Ishikawa (cell line): ENCODE measurements around the gene KIAA0040.

Experiments used
- CEBPB ChIP-seq: IDR thresholded peaks from 2 replicates; pipeline ENCODE4 v1.6.1; 2012
- CREB1 ChIP-seq: IDR thresholded peaks from 2 replicates; pipeline ENCODE4 v1.6.1; 2012; ENCODE audit warnings: low read depth
- EGR1 ChIP-seq: IDR thresholded peaks from 2 replicates; pipeline ENCODE4 v1.6.1; 2012
- EP300 ChIP-seq: IDR thresholded peaks from 2 replicates; pipeline ENCODE4 v1.6.1; 2012; ENCODE audit warnings: borderline replicate concordance
- FOXM1 ChIP-seq: IDR thresholded peaks from 2 replicates; pipeline ENCODE4 v1.6.1; 2012; ENCODE audit warnings: low read depth, borderline replicate concordance
- MAX ChIP-seq: IDR thresholded peaks from 2 replicates; pipeline ENCODE4 v1.6.1; 2012
- NFIC ChIP-seq: IDR thresholded peaks from 2 replicates; pipeline ENCODE4 v1.6.1; 2012
- RAD21 ChIP-seq: IDR thresholded peaks from 2 replicates; pipeline ENCODE4 v1.6.1; 2012; ENCODE audit warnings: low read depth
- TAF1 ChIP-seq: IDR thresholded peaks from 2 replicates; pipeline ENCODE4 v1.6.1; 2012; ENCODE audit warnings: low read depth, mild to moderate bottlenecking
- TCF12 ChIP-seq: IDR thresholded peaks from 2 replicates; pipeline ENCODE4 v1.6.1; 2012; ENCODE audit warnings: low read depth
- TEAD4 ChIP-seq: IDR thresholded peaks from 2 replicates; pipeline ENCODE4 v1.6.1; 2012
- YY1 ChIP-seq: IDR thresholded peaks from 2 replicates; pipeline ENCODE4 v1.6.1; 2012; ENCODE audit warnings: low read depth
- ZBTB7A ChIP-seq: IDR thresholded peaks from 2 replicates; pipeline ENCODE4 v1.6.1; 2012; ENCODE audit warnings: low read depth
- TF ChIP-seq, protein P1 (sequence below): IDR thresholded peaks from 2 replicates; pipeline ENCODE4 v1.6.1; 2012; ENCODE audit warnings: low read depth, mild to moderate bottlenecking
- TF ChIP-seq, protein P2 (sequence below): IDR thresholded peaks from 2 replicates; pipeline ENCODE4 v1.6.1; 2012

KIAA0040 gene

DNA sequence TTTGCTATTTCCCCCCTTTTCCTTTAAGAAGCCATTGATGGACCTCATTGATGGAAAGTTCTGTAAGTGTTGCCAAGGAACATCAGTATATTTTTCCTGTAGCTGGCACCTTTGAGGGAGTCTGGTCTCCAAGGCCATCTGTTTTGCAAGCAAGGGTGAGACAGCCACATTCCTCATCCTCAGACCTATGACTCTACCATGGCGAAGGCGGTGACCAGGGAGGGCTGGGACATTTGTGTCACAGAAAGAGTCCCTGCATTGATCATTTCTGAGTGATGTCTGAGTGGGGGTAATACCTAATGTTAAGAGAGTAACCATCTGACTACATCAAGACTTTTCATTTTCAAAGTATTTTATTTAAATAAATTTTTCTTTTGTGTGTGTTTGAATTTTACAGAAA, 35.4 kb downstream of the KIAA0040 start:
- TF ChIP-seq, protein P1, sequence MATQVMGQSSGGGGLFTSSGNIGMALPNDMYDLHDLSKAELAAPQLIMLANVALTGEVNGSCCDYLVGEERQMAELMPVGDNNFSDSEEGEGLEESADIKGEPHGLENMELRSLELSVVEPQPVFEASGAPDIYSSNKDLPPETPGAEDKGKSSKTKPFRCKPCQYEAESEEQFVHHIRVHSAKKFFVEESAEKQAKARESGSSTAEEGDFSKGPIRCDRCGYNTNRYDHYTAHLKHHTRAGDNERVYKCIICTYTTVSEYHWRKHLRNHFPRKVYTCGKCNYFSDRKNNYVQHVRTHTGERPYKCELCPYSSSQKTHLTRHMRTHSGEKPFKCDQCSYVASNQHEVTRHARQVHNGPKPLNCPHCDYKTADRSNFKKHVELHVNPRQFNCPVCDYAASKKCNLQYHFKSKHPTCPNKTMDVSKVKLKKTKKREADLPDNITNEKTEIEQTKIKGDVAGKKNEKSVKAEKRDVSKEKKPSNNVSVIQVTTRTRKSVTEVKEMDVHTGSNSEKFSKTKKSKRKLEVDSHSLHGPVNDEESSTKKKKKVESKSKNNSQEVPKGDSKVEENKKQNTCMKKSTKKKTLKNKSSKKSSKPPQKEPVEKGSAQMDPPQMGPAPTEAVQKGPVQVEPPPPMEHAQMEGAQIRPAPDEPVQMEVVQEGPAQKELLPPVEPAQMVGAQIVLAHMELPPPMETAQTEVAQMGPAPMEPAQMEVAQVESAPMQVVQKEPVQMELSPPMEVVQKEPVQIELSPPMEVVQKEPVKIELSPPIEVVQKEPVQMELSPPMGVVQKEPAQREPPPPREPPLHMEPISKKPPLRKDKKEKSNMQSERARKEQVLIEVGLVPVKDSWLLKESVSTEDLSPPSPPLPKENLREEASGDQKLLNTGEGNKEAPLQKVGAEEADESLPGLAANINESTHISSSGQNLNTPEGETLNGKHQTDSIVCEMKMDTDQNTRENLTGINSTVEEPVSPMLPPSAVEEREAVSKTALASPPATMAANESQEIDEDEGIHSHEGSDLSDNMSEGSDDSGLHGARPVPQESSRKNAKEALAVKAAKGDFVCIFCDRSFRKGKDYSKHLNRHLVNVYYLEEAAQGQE = no peak
- no peak for TF ChIP-seq EGR1
- TF ChIP-seq TCF12 = no peak
- no peak for TF ChIP-seq FOXM1

GRCh38 chr1:175155936-175156335, 36.6 kb downstream of the KIAA0040 start:
- TF ChIP-seq, protein P1 = no peak
- TF ChIP-seq, protein P2, sequence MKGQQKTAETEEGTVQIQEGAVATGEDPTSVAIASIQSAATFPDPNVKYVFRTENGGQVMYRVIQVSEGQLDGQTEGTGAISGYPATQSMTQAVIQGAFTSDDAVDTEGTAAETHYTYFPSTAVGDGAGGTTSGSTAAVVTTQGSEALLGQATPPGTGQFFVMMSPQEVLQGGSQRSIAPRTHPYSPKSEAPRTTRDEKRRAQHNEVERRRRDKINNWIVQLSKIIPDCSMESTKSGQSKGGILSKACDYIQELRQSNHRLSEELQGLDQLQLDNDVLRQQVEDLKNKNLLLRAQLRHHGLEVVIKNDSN = no peak
- TF ChIP-seq TEAD4 = no peak
- TF ChIP-seq EGR1 = no peak
- TF ChIP-seq YY1 = no peak
- TF ChIP-seq CEBPB = no peak
- TF ChIP-seq FOXM1 = no peak
- no peak for TF ChIP-seq MAX
- no peak for TF ChIP-seq ZBTB7A
- no peak for TF ChIP-seq RAD21
- no peak for TF ChIP-seq TCF12
- no peak for TF ChIP-seq TAF1
- no peak for TF ChIP-seq CREB1
- no peak for TF ChIP-seq EP300
- TF ChIP-seq NFIC = no peak

DNA sequence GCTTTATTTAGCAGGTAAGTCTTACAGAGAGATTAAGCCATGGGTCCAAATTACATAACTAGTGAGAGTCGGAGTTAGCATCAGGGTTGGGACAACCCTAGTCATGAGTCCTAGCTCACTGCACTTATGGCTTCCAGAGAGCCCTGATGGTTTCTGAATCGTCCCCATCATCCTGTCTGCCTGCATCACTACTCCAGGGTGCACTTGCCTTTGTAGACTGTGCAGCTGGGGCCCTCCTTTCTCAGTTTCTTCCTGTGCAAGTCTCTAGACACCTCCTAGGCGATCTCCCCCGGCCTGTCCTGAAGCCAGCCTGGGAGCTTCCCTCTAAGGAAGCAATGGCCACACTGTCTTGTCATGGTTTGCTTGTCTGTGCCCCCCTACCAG, 37.1 kb downstream of the KIAA0040 start:
- TF ChIP-seq TAF1 (no peak), CEBPB (no peak), RAD21 (no peak)
- TF ChIP-seq, protein P2 = no peak

DNA sequence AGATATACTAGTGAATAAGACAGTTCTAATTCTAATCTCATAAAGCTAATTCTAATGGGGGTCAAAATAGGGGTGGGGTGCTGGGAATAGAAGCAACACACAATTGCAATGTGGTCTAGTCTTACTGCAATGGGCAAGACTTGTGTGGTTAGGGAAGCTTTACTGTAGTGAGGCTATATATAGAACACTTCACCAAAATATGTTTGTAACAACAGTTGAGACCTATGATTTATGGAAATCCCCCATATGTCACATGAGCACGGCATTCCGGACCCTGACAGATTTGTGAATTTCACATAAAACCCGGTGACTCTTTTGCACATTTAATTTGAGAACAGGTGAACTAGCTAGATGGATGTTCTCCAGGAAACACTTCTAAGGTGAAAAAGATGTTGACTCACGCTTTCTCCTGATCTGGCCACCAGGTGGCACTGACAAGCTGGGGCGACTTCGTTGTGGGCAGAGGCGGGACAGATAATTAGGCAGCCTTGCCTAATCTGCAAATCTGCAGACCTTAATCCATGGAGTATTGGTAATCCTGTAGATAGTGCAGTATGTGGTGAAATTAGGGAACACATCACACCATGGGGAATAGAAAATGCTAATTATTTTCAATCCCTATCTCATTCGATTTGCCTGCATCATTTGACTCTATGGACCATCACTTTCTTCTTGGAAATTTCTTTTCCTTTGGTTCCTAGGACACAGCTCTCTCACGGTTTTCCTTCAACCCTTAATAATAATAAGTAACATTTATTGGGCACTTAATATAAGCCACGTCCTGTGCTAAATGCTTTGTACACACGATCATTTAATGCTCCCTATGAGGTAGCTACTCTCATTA, 37.7 kb downstream of the KIAA0040 start:
- TF ChIP-seq NFIC (no peak), RAD21 (peak; percentile 85)

GRCh38 chr1:175152006-175152652, 40.4 kb downstream of the KIAA0040 start:
- TF ChIP-seq RAD21 (peak; percentile 90), ZBTB7A (no peak), CEBPB (no peak)

GRCh38 chr1:175150596-175151319, 41.8 kb downstream of the KIAA0040 start:
- TF ChIP-seq EGR1 (no peak), EP300 (no peak), RAD21 (no peak), FOXM1 (no peak), CREB1 (no peak), TCF12 (no peak)
